HEK293 (cell line): ENCODE data around the gene LILRB2.
"Not testable (repeated sequence)": the region's sequence is repeated elsewhere in the genome, so short reads cannot be mapped to it uniquely, and the experiment has no call there.

ENCODE experiments used
- CTCF ChIA-PET: fragments of 350-600 bp; formaldehyde crosslinking; extraction: SDS; loops from one replicate; lab custom pipeline; 2021; ENCODE audit warnings: antibody characterized with exemption; lab: Yijun Ruan, JAX
- POLR2A ChIA-PET: fragments of 300-600 bp; formaldehyde crosslinking; extraction: SDS; loops from one replicate; lab custom pipeline; 2020; ENCODE audit warnings: antibody characterized with exemption, inconsistent platforms; lab: Yijun Ruan, JAX
- H3K27ac ChIP-seq: fragments of 200-500 bp; sonication (Bioruptor generic); 2 replicates; pipeline ENCODE4 v1.5.1; 2014; ENCODE audit warnings: low read depth, low read length, control low read depth, inconsistent platforms; ENCODE audit errors: extremely low read depth
- H3K36me3 ChIP-seq, 2 experiments: fragments of 200-500 bp in 1 of 2; sonication (Bioruptor generic) in 1 of 2; 1 replicate in 1 of 2; 2 replicates in 1 of 2; pipeline ENCODE4 v1.5.1; 2014 to 2017; ENCODE audit warnings: inconsistent platforms in 2 of 2, low read length in 2 of 2; ENCODE audit not compliant: control insufficient read depth in 2 of 2, insufficient read depth in 1 of 2
- H3K4me1 ChIP-seq: fragments of 200-500 bp; sonication (Bioruptor generic); 2 replicates; pipeline ENCODE4 v1.5.1; 2014; ENCODE audit warnings: mild to moderate bottlenecking, low read length, inconsistent platforms; ENCODE audit not compliant: control insufficient read depth, insufficient read depth
- H3K4me3 ChIP-seq: 2 replicates; pipeline ENCODE4 v1.5.1; 2011; ENCODE audit warnings: low read depth, mild to moderate bottlenecking, control low read depth, low read length, moderate library complexity
- H3K9me3 ChIP-seq: fragments of 200-500 bp; sonication (Bioruptor generic); 2 replicates; pipeline ENCODE4 v1.5.1; 2014; ENCODE audit warnings: low read depth, low read length, inconsistent platforms; ENCODE audit not compliant: control insufficient read depth, insufficient read depth
- GFI1B ChIP-seq: fragments of 450-650 bp; formaldehyde crosslinking; IDR thresholded peaks from 2 replicates; pipeline ENCODE4 v1.5.1; 2016; ENCODE audit warnings: missing biosample characterization, missing genetic modification characterization
- GLI4 ChIP-seq: fragments of 450-650 bp; formaldehyde crosslinking; IDR thresholded peaks from 2 replicates; pipeline ENCODE4 v1.5.1; 2016; ENCODE audit warnings: missing biosample characterization, missing genetic modification characterization
- KLF9 ChIP-seq: fragments of 450-650 bp; formaldehyde crosslinking; IDR thresholded peaks from 2 replicates; pipeline ENCODE4 v1.5.1; 2016; ENCODE audit warnings: missing biosample characterization, missing genetic modification characterization, low read depth
- SP3 ChIP-seq: fragments of 450-650 bp; formaldehyde crosslinking; IDR thresholded peaks from 2 replicates; pipeline ENCODE4 v1.5.1; 2016; ENCODE audit warnings: missing biosample characterization, missing genetic modification characterization
- YY2 ChIP-seq: fragments of 450-650 bp; formaldehyde crosslinking; IDR thresholded peaks from 2 replicates; pipeline ENCODE4 v1.5.1; 2016; ENCODE audit warnings: missing biosample characterization, missing genetic modification characterization
- ZBTB7A ChIP-seq: fragments of 450-650 bp; formaldehyde crosslinking; IDR thresholded peaks from 2 replicates; pipeline ENCODE4 v1.5.1; 2016; ENCODE audit warnings: low read depth, missing biosample characterization, missing genetic modification characterization
- ZFP3 ChIP-seq: fragments of 450-650 bp; formaldehyde crosslinking; IDR thresholded peaks from 2 replicates; pipeline ENCODE4 v1.5.1; 2016; ENCODE audit warnings: low read depth, missing biosample characterization, missing genetic modification characterization
- ZFP37 ChIP-seq: fragments of 450-650 bp; formaldehyde crosslinking; IDR thresholded peaks from 2 replicates; pipeline ENCODE4 v1.5.1; 2016; ENCODE audit warnings: missing biosample characterization, missing genetic modification characterization
- ZNF335 ChIP-seq: fragments of 450-650 bp; formaldehyde crosslinking; conservative IDR thresholded peaks from 2 replicates; pipeline ENCODE4 v1.5.1; 2016; ENCODE audit warnings: missing biosample characterization, missing genetic modification characterization
- ZNF521 ChIP-seq: fragments of 450-650 bp; formaldehyde crosslinking; IDR thresholded peaks from 2 replicates; pipeline ENCODE4 v1.5.1; 2017; ENCODE audit warnings: missing biosample characterization, mild to moderate bottlenecking, missing genetic modification characterization
- ZNF549 ChIP-seq: fragments of 450-650 bp; IDR thresholded peaks from 2 replicates; pipeline ENCODE4 v1.5.1; 2018; ENCODE audit warnings: missing biosample characterization, missing genetic modification characterization, mild to moderate bottlenecking, inconsistent platforms, moderate library complexity
- ZNF558 ChIP-seq: fragments of 450-650 bp; formaldehyde crosslinking; IDR thresholded peaks from 2 replicates; pipeline ENCODE4 v1.5.1; 2016; ENCODE audit warnings: missing biosample characterization, missing genetic modification characterization
- ZNF580 ChIP-seq: fragments of 450-650 bp; formaldehyde crosslinking; IDR thresholded peaks from 2 replicates; pipeline ENCODE4 v1.5.1; 2016; ENCODE audit warnings: missing biosample characterization, missing genetic modification characterization
- ZNF624 ChIP-seq: fragments of 450-650 bp; formaldehyde crosslinking; IDR thresholded peaks from 2 replicates; pipeline ENCODE4 v1.5.1; 2017; ENCODE audit warnings: missing biosample characterization, missing genetic modification characterization
- ZNF654 ChIP-seq: fragments of 450-650 bp; formaldehyde crosslinking; IDR thresholded peaks from 2 replicates; pipeline ENCODE4 v1.5.1; 2016; ENCODE audit warnings: low read depth, missing biosample characterization, missing genetic modification characterization
- ZNF660 ChIP-seq: fragments of 450-650 bp; IDR thresholded peaks from 2 replicates; pipeline ENCODE4 v1.5.1; 2018; ENCODE audit warnings: missing biosample characterization, mild to moderate bottlenecking, missing genetic modification characterization
- ZSCAN30 ChIP-seq: fragments of 450-650 bp; IDR thresholded peaks from 2 replicates; pipeline ENCODE4 v1.5.1; 2018; ENCODE audit warnings: missing biosample characterization, mild to moderate bottlenecking, missing genetic modification characterization, moderate library complexity
- ZSCAN4 ChIP-seq: fragments of 450-650 bp; formaldehyde crosslinking; IDR thresholded peaks from 2 replicates; pipeline ENCODE4 v1.5.1; 2017; ENCODE audit warnings: missing biosample characterization, missing genetic modification characterization
- TF ChIP-seq, protein P1 (sequence below): fragments of 450-650 bp; formaldehyde crosslinking; IDR thresholded peaks from 2 replicates; pipeline ENCODE4 v1.5.1; 2016; ENCODE audit warnings: missing biosample characterization, missing genetic modification characterization, borderline replicate concordance

LILRB2 gene

GRCh38 chr19:54275951-54276350 lies 5.0 kb downstream of the LILRB2 start:
- CTCF ChIA-PET = interaction anchor here (4.0 kb wide), 1 partner anchor 10 kb away, joined by 19 read pairs; no protein-coding TSS in a partner anchor
- H3K4me1 ChIP-seq = no peaks in the 10 kb centered on the region
- no peak overlapping the region for H3K27ac ChIP-seq
- no peaks in the 10 kb centered on the region for H3K36me3 ChIP-seq
- POLR2A ChIA-PET = no interaction called here
- H3K9me3 ChIP-seq = no peaks in the 10 kb centered on the region
- TF ChIP-seq GLI4 (tag by site-specific recombination) (no peak), ZNF624 (tag by site-specific recombination) (no peak), ZNF521 (tag by site-specific recombination) (no peak), ZNF335 (tag by site-specific recombination) (no peak), GFI1B (tag by site-specific recombination) (no peak), KLF9 (no peak), ZNF549 (no peak), YY2 (tag by site-specific recombination) (no peak), ZFP37 (no peak), ZBTB7A (no peak)
- no peak overlapping the region for H3K4me3 ChIP-seq

DNA sequence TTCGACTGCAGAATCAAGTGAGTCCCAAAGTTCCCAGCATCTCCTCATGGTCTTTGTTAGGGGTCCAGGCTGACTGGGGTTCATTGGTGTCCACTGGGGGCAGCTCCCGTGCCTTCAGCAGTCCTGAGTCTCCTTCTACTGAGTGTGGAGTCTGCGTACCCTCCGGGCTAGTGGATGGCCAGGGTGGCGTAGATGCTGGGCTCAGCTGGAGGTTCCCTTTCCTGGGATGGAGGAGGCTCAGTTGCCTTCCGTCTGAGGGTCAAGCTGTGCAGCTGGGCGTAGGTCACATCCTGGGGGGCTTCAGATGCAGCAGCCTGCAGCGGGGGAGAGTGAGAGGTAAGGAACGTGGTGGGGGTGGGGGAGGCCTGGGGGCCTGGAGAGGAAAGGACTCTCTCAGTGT lies 6.4 kb downstream of the LILRB2 start:
- H3K9me3 ChIP-seq, H3K4me1 ChIP-seq, POLR2A ChIA-PET, H3K4me3 ChIP-seq, H3K36me3 ChIP-seq, H3K27ac ChIP-seq: not testable (repeated sequence)
- CTCF ChIA-PET = interaction anchor here (0.9 kb wide), 1 partner anchor 9 kb away, joined by 4 read pairs; no protein-coding TSS in a partner anchor

DNA sequence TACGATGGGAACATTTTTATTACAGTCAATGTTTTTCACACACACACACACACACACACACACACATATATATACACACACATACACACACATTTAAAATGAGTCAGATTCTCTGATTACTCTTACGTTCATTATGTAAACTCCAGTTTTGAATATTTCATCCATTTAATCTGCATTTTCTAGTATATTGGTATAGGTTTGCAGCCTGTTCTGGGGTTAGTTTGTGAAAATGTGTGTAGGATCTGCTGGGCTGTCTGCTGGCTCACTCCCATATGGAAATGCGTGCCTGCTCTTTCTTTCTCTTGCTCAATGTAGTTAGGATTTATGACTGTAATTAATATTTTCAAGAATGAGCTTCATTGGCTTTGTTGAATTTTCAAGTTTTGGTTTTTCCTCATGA lies 7.1 kb downstream of the LILRB2 start:
- Histone ChIP-seq H3K36me3 (no peaks in the 10 kb centered on the region; a peak in 1 of 3 replicates), H3K9me3 (no peaks in the 10 kb centered on the region), H3K4me3 (no peak overlapping the region), H3K4me1 (no peaks in the 10 kb centered on the region), H3K27ac (no peak overlapping the region)
- TF ChIP-seq ZNF558 = no peak
- TF ChIP-seq ZSCAN4 = peak; percentile 79
- ChIA-PET CTCF (interaction anchor here (0.9 kb wide), 2 partner anchors 8 to 162 kb away, joined by 4 to 7 read pairs; no protein-coding TSS in a partner anchor), POLR2A (no interaction called here)

- H3K4me1 ChIP-seq, POLR2A ChIA-PET, CTCF ChIA-PET, H3K36me3 ChIP-seq, H3K27ac ChIP-seq, H3K9me3 ChIP-seq, H3K4me3 ChIP-seq: not testable (repeated sequence)
Measured at GRCh38 chr19:54272181-54272580, 8.7 kb downstream of the LILRB2 start.

DNA sequence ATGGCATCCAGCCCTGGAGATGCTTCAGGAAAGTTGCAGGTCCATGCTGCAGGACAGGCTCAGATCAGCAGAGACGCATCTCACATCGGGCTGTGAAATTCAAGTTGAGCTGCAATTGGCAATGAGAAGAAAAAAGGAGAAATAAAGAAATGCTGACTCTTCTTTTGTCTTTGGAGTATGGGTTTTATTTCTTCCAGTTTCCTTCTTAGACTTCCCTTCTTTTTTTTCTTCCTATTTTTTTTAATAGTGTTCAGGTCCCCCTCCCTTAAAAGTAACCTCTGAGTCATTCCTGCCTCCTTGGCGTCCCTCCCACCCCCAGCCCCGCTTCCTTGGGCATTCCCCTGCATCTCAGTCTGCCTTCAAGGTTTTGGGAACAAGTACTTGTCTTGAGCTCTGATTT lies 9.3 kb downstream of the LILRB2 start:
- H3K27ac ChIP-seq, H3K4me1 ChIP-seq, H3K4me3 ChIP-seq, H3K36me3 ChIP-seq, H3K9me3 ChIP-seq, POLR2A ChIA-PET, CTCF ChIA-PET: not testable (repeated sequence)

- POLR2A ChIA-PET = no interaction called here
- CTCF ChIA-PET = no interaction called here
- no peak overlapping the region for H3K4me3 ChIP-seq
- TF ChIP-seq ZNF580 = no peak
- TF ChIP-seq, protein P1, sequence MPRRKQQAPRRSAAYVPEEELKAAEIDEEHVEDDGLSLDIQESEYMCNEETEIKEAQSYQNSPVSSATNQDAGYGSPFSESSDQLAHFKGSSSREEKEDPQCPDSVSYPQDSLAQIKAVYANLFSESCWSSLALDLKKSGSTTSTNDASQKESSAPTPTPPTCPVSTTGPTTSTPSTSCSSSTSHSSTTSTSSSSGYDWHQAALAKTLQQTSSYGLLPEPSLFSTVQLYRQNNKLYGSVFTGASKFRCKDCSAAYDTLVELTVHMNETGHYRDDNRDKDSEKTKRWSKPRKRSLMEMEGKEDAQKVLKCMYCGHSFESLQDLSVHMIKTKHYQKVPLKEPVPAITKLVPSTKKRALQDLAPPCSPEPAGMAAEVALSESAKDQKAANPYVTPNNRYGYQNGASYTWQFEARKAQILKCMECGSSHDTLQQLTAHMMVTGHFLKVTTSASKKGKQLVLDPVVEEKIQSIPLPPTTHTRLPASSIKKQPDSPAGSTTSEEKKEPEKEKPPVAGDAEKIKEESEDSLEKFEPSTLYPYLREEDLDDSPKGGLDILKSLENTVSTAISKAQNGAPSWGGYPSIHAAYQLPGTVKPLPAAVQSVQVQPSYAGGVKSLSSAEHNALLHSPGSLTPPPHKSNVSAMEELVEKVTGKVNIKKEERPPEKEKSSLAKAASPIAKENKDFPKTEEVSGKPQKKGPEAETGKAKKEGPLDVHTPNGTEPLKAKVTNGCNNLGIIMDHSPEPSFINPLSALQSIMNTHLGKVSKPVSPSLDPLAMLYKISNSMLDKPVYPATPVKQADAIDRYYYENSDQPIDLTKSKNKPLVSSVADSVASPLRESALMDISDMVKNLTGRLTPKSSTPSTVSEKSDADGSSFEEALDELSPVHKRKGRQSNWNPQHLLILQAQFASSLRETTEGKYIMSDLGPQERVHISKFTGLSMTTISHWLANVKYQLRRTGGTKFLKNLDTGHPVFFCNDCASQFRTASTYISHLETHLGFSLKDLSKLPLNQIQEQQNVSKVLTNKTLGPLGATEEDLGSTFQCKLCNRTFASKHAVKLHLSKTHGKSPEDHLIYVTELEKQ (tag by site-specific recombination) = no peak
- no peak for TF ChIP-seq ZNF654 (tag by site-specific recombination)
- no peak for TF ChIP-seq SP3 (tag by site-specific recombination)
- TF ChIP-seq ZNF660 (tag by site-specific recombination) = no peak
- TF ChIP-seq ZFP3 = no peak
- TF ChIP-seq ZSCAN30 (tag by site-specific recombination) = no peak
Measured at GRCh38 chr19:54271106-54271505, 9.8 kb downstream of the LILRB2 start.

More at GRCh38 chr19:54271106-54271505, 9.8 kb downstream of the LILRB2 start:
- H3K4me1 ChIP-seq = no peaks in the 10 kb centered on the region
- no peak overlapping the region for H3K27ac ChIP-seq
- no peaks in the 10 kb centered on the region for H3K9me3 ChIP-seq
- H3K36me3 ChIP-seq = no peaks in the 10 kb centered on the region; a peak in 1 of 3 replicates
